Bronchial epithelial cell (primary cell): ENCODE measurements around the gene AFAP1L1. TPM values are rescaled to one million over a fixed set of nuclear protein-coding genes. Genes with fewer than 3 reads are reported as not detected.

Experiments
- DNase-seq: peaks from one replicate; pipeline ENCODE4 v3.0.0-alpha.2; 2010; ENCODE audit warnings: low read depth
- FAIRE-seq: peaks from 2 replicates; lab custom pipeline; 2011; peaks lifted over from hg19 to GRCh38; lab: Jason Lieb, UNC
- H3K27me3 ChIP-seq: 2 replicates; pipeline ENCODE4 v1.5.1; 2011; ENCODE audit warnings: low read length; ENCODE audit not compliant: control insufficient read depth, insufficient read depth
- H3K36me3 ChIP-seq: 2 replicates; pipeline ENCODE4 v1.5.1; 2011; ENCODE audit warnings: low read length; ENCODE audit not compliant: control insufficient read depth, insufficient read depth
- H3K4me3 ChIP-seq: 2 replicates; pipeline ENCODE4 v1.5.1; 2011; ENCODE audit warnings: mild to moderate bottlenecking, low read depth, low read length, control low read depth
- total RNA-seq: library from RNA; depleted of rRNA; stranded (reverse); fragments of >200 nt; gene quantifications from 2 replicates; pipeline ENCODE4 v1.2.1, GENCODE V29; 2014
- TF ChIP-seq, protein P1 (sequence below): IDR thresholded peaks from 2 replicates; pipeline ENCODE4 v1.5.1; 2011; ENCODE audit warnings: mild to moderate bottlenecking, moderate library complexity, low read length, control low read depth, inconsistent platforms; ENCODE audit not compliant: insufficient read depth, severe bottlenecking

AFAP1L1 gene
- total RNA-seq, 1 donor from 2014 or later: 17.4 TPM

DNA sequence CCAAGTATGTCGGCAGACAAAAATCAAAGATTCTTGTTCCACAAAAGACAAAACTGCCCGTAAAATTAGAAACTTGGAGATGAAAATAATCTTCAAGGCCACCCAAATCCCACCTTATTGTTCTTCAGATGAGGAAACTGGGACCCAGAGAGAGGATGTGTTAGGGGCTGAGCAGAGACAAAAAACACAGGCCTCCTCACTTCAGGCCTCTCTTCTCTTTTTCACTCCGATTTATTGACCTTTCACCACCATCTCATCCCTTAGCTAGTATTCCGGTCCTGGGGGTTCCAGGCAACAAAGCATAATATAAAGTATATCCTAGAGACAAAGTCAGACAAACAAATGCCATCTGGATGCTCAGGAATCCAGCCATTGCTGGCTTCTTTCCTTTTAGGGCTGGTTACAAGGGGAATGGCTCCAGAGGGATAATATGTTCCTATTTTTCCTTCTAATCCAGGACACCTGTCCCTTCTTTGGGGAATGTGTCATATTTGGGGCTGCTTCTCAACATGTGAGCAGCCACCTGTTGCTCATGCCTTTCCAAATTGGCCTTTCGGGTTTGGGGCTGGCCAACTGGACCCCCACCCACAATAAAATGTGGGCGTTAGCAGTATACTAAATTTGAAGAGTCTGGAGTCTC lies 42.2 kb upstream of the AFAP1L1 start:
- Histone ChIP-seq H3K27me3 (no peaks in the 10 kb centered on the region), H3K36me3 (peaks cover 3% of the 10 kb centered on the region), H3K4me3 (no peak overlapping the region)
- no peak for DNase-seq
- FAIRE-seq: no peak
- TF ChIP-seq, protein P1, sequence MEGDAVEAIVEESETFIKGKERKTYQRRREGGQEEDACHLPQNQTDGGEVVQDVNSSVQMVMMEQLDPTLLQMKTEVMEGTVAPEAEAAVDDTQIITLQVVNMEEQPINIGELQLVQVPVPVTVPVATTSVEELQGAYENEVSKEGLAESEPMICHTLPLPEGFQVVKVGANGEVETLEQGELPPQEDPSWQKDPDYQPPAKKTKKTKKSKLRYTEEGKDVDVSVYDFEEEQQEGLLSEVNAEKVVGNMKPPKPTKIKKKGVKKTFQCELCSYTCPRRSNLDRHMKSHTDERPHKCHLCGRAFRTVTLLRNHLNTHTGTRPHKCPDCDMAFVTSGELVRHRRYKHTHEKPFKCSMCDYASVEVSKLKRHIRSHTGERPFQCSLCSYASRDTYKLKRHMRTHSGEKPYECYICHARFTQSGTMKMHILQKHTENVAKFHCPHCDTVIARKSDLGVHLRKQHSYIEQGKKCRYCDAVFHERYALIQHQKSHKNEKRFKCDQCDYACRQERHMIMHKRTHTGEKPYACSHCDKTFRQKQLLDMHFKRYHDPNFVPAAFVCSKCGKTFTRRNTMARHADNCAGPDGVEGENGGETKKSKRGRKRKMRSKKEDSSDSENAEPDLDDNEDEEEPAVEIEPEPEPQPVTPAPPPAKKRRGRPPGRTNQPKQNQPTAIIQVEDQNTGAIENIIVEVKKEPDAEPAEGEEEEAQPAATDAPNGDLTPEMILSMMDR: no peak

DNA sequence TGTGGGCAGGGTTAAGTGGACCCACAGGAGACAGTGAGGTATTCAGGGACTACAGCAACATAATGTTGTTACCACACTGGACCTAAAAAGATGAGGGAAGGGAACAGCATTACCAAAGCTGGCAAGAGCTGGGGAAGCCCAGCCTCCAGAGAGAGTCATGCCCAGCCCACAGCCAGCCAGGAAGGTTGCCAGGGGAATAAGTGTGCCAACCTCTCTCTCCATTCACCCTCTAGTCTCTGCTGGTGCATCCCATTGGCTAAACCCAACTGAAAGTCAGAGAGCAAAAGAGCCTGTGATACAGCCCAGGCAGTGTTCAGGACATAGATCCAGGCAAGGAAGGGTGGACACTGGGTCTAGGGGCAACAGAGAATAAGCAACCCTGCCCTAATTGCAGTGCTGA lies 35.8 kb upstream of the AFAP1L1 start:
- Histone ChIP-seq H3K27me3 (no peaks in the 10 kb centered on the region), H3K4me3 (no peak overlapping the region), H3K36me3 (peaks cover 3% of the 10 kb centered on the region)
- DNase-seq (no peak), FAIRE-seq (peak; percentile 28)
- TF ChIP-seq, protein P1: no peak

DNA sequence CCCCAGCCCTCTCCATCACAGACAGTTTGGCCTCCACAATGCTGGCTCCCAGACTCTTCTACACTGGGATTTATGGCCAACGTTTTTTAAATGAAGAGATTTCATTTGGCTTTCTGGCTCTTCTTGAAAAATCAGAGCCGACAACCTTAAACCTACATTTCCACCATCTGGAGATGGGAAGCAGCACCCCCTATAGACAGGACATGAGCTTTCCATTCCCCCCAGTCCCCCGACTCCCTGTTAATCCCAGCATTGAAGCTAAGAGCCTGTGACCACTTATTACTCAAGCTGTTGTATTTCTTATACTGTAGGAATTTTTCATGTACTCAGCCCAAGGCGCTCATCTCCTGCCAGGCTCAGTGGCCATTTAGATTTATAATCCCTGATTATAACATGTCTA lies 34.0 kb upstream of the AFAP1L1 start:
- H3K4me3 ChIP-seq: no peak overlapping the region
- FAIRE-seq (no peak), DNase-seq (no peak)
- H3K27me3 ChIP-seq: no peaks in the 10 kb centered on the region
- H3K36me3 ChIP-seq: peaks cover 3% of the 10 kb centered on the region
- TF ChIP-seq, protein P1: no peak

DNA sequence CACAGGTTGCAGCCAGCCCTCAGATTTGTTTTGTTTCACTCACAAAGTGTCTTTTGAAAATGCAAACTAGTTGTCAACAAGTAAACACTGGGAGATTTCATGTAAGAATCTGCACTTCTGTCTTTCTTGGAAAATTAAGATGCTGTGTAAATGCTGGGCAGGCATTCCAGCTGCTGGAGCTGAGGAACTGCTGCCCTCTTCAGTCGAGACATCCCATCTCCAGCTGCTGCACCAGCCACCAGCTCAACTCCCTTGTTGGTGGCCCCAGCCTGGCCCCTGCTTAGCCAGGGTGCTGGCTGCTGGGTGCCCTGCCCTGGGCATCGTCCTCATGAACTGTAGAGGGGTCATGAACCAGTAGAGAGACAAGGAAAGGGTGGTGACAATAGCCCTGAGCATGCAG lies 33.1 kb upstream of the AFAP1L1 start:
- H3K27me3 ChIP-seq: no peaks in the 10 kb centered on the region
- H3K4me3 ChIP-seq: no peak overlapping the region
- FAIRE-seq: no peak
- DNase-seq: no peak
- TF ChIP-seq, protein P1: no peak
- H3K36me3 ChIP-seq: peaks cover 3% of the 10 kb centered on the region

DNA sequence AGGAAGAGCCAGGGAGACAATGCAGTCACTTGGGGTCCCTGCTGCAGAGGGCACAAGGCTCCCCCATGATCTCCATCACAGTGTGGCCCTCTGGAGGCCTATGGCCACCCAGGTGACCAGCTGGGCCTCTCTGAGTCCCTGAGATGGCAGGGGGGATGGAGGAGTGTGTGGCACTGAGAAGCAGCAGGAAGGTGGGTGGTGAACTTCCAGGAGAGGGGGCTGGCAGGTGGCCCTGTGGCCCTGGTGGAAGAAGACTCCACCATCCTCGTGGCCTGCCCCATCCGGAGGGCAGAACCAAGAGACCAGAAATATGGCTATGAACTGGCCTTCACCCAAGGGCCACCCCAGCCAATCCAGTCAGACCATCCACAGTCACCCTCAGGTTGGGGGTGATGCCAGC lies 31.7 kb upstream of the AFAP1L1 start:
- Histone ChIP-seq H3K36me3 (no peaks in the 10 kb centered on the region), H3K4me3 (no peak overlapping the region), H3K27me3 (no peaks in the 10 kb centered on the region)
- TF ChIP-seq, protein P1: no peak
- DNase-seq (no peak), FAIRE-seq (peak; percentile 62)
